Fibroblast of the aortic adventitia (primary cell): ENCODE results near the gene SIGLEC7. TPM values are rescaled to one million over a fixed set of nuclear protein-coding genes. Genes with fewer than 3 reads are reported as not detected.
"Not testable (repeated sequence)": the region's sequence is repeated elsewhere in the genome, so short reads cannot be mapped to it uniquely, and the experiment has no call there.

Source experiments
- DNase-seq: peaks from one replicate; pipeline ENCODE4 v3.0.0-alpha.2; 2010; ENCODE audit warnings: low read depth
- H3K4me3 ChIP-seq: 2 replicates; pipeline ENCODE4 v1.5.1; 2011; ENCODE audit warnings: low read depth, mild to moderate bottlenecking, control low read depth, low read length, moderate library complexity
- CTCF ChIP-seq: IDR thresholded peaks from 2 replicates; pipeline ENCODE4 v1.5.1; 2011; ENCODE audit warnings: mild to moderate bottlenecking, low read length, control low read depth, inconsistent platforms; ENCODE audit not compliant: insufficient read depth
- total RNA-seq: library from RNA; depleted of rRNA; stranded (reverse); fragments of >200 nt; gene quantifications from 2 replicates; pipeline ENCODE4 v1.2.3, GENCODE V29; 2012; ENCODE audit warnings: low replicate concordance

SIGLEC7 gene
- total RNA-seq, 1 donor: not detected

- no peak for TF ChIP-seq CTCF
- no peak overlapping the region for H3K4me3 ChIP-seq
- no peak for DNase-seq
Observed at GRCh38 chr19:51161867-51162496, 19.9 kb downstream of the SIGLEC7 start.

- no peak for TF ChIP-seq CTCF
- H3K4me3 ChIP-seq: no peak overlapping the region
Observed at GRCh38 chr19:51163257-51163656, 21.2 kb downstream of the SIGLEC7 start.

DNA sequence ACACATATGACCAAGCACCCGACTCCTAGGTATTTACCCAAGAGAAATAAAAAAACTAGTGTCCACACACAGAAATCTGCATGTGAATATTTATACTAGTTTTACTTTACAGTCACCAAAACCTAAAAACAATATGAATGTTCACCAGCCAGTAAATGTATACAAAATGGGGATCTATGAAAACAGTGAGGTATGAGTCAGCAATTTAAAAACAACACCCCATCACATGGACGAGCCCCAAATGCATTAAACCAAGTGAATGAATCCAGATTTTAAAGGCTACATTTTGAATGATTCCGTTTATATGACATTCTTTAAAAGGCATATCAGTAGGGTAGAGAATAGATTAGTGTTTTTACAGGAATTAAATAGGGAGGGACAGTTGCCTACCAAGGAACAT lies 22.1 kb downstream of the SIGLEC7 start:
- no peak for DNase-seq
- no peak overlapping the region for H3K4me3 ChIP-seq
- no peak for TF ChIP-seq CTCF

More at GRCh38 chr19:51163257-51163656, 21.2 kb downstream of the SIGLEC7 start:
- DNase-seq: no peak

GRCh38 chr19:51166846-51167490 lies 24.9 kb downstream of the SIGLEC7 start:
- no peak for DNase-seq

DNA sequence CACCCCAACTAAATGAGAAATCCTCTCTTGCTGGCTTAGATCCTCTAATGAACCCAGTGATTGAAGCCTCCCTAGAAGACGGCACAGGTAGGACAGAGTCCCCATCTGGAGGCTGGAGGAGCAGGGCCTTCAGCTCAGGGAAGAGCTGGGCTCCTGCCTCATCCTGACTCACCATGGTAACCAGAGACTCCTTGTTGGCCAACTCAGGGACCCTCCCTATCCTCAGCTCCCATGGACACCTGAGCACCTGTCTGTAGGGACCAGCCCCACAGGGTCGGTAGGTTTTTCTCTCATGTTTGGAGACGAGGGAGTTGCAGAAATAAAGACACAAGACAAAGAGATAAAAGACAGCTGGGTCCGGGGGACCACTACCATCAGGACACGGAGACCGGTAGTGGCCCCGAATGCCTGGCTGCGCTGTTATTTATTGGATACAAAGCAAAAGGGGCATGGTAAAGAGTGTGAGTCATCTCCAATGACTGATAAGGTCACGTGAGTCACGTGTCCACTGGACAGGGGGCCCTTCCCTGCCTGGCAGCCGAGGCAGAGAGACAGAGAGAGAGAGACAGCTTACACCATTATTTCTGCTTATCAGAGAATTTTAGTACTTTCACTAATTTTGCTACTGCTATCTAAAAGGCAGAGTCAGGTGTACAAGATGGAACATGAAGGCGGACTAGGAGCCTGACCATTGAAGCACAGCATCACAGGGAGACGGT lies 26.6 kb downstream of the SIGLEC7 start:
- DNase-seq: no peak
- no peak for TF ChIP-seq CTCF
- no peak overlapping the region for H3K4me3 ChIP-seq

More at GRCh38 chr19:51166846-51167490, 24.9 kb downstream of the SIGLEC7 start:
- TF ChIP-seq CTCF: no peak
- H3K4me3 ChIP-seq: no peak overlapping the region

GRCh38 chr19:51169283-51169918 lies 27.3 kb downstream of the SIGLEC7 start:
- DNase-seq: peak; percentile 67
- H3K4me3 ChIP-seq: not testable (repeated sequence)
- peak; percentile 82 for TF ChIP-seq CTCF
